HEK293 (cell line): ENCODE results near the gene NANOS2.

Experiments used
- CTCF ChIA-PET: fragments of 350-600 bp; formaldehyde crosslinking; extraction: SDS; loops from one replicate; lab custom pipeline; 2021; ENCODE audit warnings: antibody characterized with exemption; lab: Yijun Ruan, JAX
- POLR2A ChIA-PET: fragments of 300-600 bp; formaldehyde crosslinking; extraction: SDS; loops from one replicate; lab custom pipeline; 2020; ENCODE audit warnings: antibody characterized with exemption, inconsistent platforms; lab: Yijun Ruan, JAX
- H3K27ac ChIP-seq: fragments of 200-500 bp; sonication (Bioruptor generic); 2 replicates; pipeline ENCODE4 v1.5.1; 2014; ENCODE audit warnings: low read depth, low read length, control low read depth, inconsistent platforms; ENCODE audit errors: extremely low read depth
- H3K36me3 ChIP-seq, 2 experiments: fragments of 200-500 bp in 1 of 2; sonication (Bioruptor generic) in 1 of 2; 1 replicate in 1 of 2; 2 replicates in 1 of 2; pipeline ENCODE4 v1.5.1; 2014 to 2017; ENCODE audit warnings: inconsistent platforms in 2 of 2, low read length in 2 of 2; ENCODE audit not compliant: control insufficient read depth in 2 of 2, insufficient read depth in 1 of 2
- H3K4me1 ChIP-seq: fragments of 200-500 bp; sonication (Bioruptor generic); 2 replicates; pipeline ENCODE4 v1.5.1; 2014; ENCODE audit warnings: mild to moderate bottlenecking, low read length, inconsistent platforms; ENCODE audit not compliant: control insufficient read depth, insufficient read depth
- H3K4me3 ChIP-seq: 2 replicates; pipeline ENCODE4 v1.5.1; 2011; ENCODE audit warnings: low read depth, mild to moderate bottlenecking, control low read depth, low read length, moderate library complexity
- H3K9me3 ChIP-seq: fragments of 200-500 bp; sonication (Bioruptor generic); 2 replicates; pipeline ENCODE4 v1.5.1; 2014; ENCODE audit warnings: low read depth, low read length, inconsistent platforms; ENCODE audit not compliant: control insufficient read depth, insufficient read depth
- KLF1 ChIP-seq: fragments of 450-650 bp; formaldehyde crosslinking; IDR thresholded peaks from 2 replicates; pipeline ENCODE4 v1.5.1; 2016; ENCODE audit warnings: missing biosample characterization, missing genetic modification characterization
- KLF9 ChIP-seq: fragments of 450-650 bp; formaldehyde crosslinking; IDR thresholded peaks from 2 replicates; pipeline ENCODE4 v1.5.1; 2016; ENCODE audit warnings: missing biosample characterization, missing genetic modification characterization, low read depth
- MZF1 ChIP-seq: fragments of 450-650 bp; formaldehyde crosslinking; IDR thresholded peaks from 2 replicates; pipeline ENCODE4 v1.5.1; 2017; ENCODE audit warnings: missing biosample characterization, missing genetic modification characterization, borderline replicate concordance
- SP2 ChIP-seq: fragments of 450-650 bp; formaldehyde crosslinking; IDR thresholded peaks from 2 replicates; pipeline ENCODE4 v1.5.1; 2016; ENCODE audit warnings: missing biosample characterization, missing genetic modification characterization
- ZBTB26 ChIP-seq: fragments of 450-650 bp; formaldehyde crosslinking; optimal IDR thresholded peaks from 2 replicates; pipeline ENCODE3; 2016; ENCODE audit warnings: missing biosample characterization, mild to moderate bottlenecking, missing genetic modification characterization
- ZBTB44 ChIP-seq: fragments of 450-650 bp; IDR thresholded peaks from 2 replicates; pipeline ENCODE4 v1.5.1; 2018; ENCODE audit warnings: missing biosample characterization, mild to moderate bottlenecking, missing genetic modification characterization
- ZBTB6 ChIP-seq: fragments of 450-650 bp; formaldehyde crosslinking; IDR thresholded peaks from 2 replicates; pipeline ENCODE4 v1.5.1; 2017; ENCODE audit warnings: missing biosample characterization, missing genetic modification characterization
- ZFHX2 ChIP-seq: fragments of 450-650 bp; formaldehyde crosslinking; conservative IDR thresholded peaks from 2 replicates; pipeline ENCODE4 v1.5.1; 2016; ENCODE audit warnings: missing biosample characterization, missing genetic modification characterization
- ZFP69B ChIP-seq: fragments of 450-650 bp; formaldehyde crosslinking; IDR thresholded peaks from 2 replicates; pipeline ENCODE4 v1.5.1; 2016; ENCODE audit warnings: missing biosample characterization, missing genetic modification characterization
- ZNF148 ChIP-seq: fragments of 450-650 bp; formaldehyde crosslinking; IDR thresholded peaks from 2 replicates; pipeline ENCODE4 v1.5.0; 2017; ENCODE audit warnings: missing biosample characterization, missing genetic modification characterization, borderline replicate concordance
- ZNF335 ChIP-seq: fragments of 450-650 bp; formaldehyde crosslinking; conservative IDR thresholded peaks from 2 replicates; pipeline ENCODE4 v1.5.1; 2016; ENCODE audit warnings: missing biosample characterization, missing genetic modification characterization
- ZNF341 ChIP-seq: fragments of 450-650 bp; formaldehyde crosslinking; IDR thresholded peaks from 2 replicates; pipeline ENCODE4; 2016; ENCODE audit warnings: low read depth, missing biosample characterization, missing genetic modification characterization
- ZNF398 ChIP-seq: fragments of 450-650 bp; formaldehyde crosslinking; IDR thresholded peaks from 2 replicates; pipeline ENCODE4 v1.5.1; 2017; ENCODE audit warnings: missing biosample characterization, missing genetic modification characterization
- ZNF449 ChIP-seq: fragments of 450-650 bp; formaldehyde crosslinking; IDR thresholded peaks from 2 replicates; pipeline ENCODE4 v1.5.1; 2017; ENCODE audit warnings: missing biosample characterization, mild to moderate bottlenecking, missing genetic modification characterization, moderate library complexity
- ZNF501 ChIP-seq: fragments of 450-650 bp; formaldehyde crosslinking; IDR thresholded peaks from 2 replicates; pipeline ENCODE4 v1.5.1; 2016; ENCODE audit warnings: missing biosample characterization, missing genetic modification characterization
- ZNF549 ChIP-seq: fragments of 450-650 bp; IDR thresholded peaks from 2 replicates; pipeline ENCODE4 v1.5.1; 2018; ENCODE audit warnings: missing biosample characterization, missing genetic modification characterization, mild to moderate bottlenecking, inconsistent platforms, moderate library complexity
- ZNF580 ChIP-seq: fragments of 450-650 bp; formaldehyde crosslinking; IDR thresholded peaks from 2 replicates; pipeline ENCODE4 v1.5.1; 2016; ENCODE audit warnings: missing biosample characterization, missing genetic modification characterization
- ZNF639 ChIP-seq: fragments of 450-650 bp; formaldehyde crosslinking; IDR thresholded peaks from 2 replicates; pipeline ENCODE4 v1.5.1; 2016; ENCODE audit warnings: missing biosample characterization, missing genetic modification characterization
- ZNF76 ChIP-seq: fragments of 450-650 bp; formaldehyde crosslinking; IDR thresholded peaks from 2 replicates; pipeline ENCODE4; 2016; ENCODE audit warnings: low read depth, missing biosample characterization, missing genetic modification characterization, borderline replicate concordance
- ZXDB ChIP-seq: fragments of 450-650 bp; formaldehyde crosslinking; IDR thresholded peaks from 2 replicates; pipeline ENCODE4 v1.5.1; 2016; ENCODE audit warnings: missing biosample characterization, missing genetic modification characterization

NANOS2 gene

GRCh38 chr19:45885556-45886426, 28.8 kb downstream of the NANOS2 start, which contains the start of gene IRF2BP1:
Gene IRF2BP1, minus strand, starts transcription at chr19:45886141. Its CDS starts 367 bp downstream, at chr19:45885774.
- ChIA-PET POLR2A (interaction anchor here (0.5 to 4.1 kb wide), 19 partner anchors 17 to 1386 kb away, joined by 3 to 46 read pairs (median 4); partner anchors contain the start of genes CCDC61, DACT3, FOXA3 and MYPOP), CTCF (interaction anchor here (0.6 to 8.8 kb wide), 9 partner anchors 11 to 382 kb away, joined by 3 to 91 read pairs (median 3); partner anchors contain the start of genes FOXA3, MYPOP and SYMPK)
- Histone ChIP-seq H3K27ac (peak within 1 kb of the TSS; percentile 93), H3K9me3 (no peaks in the 10 kb centered on the region), H3K4me3 (peak within 1 kb of the TSS; percentile 65), H3K4me1 (peaks cover 13% of the 10 kb centered on the region), H3K36me3 (peaks cover 0 to 16% of the 10 kb centered on the region in 2 experiments; a peak in 2 of 3 replicates)
- peak; percentile 24; the same call in 1 of the 2 replicates for TF ChIP-seq ZNF335
- peak; percentile 39; the same call in 1 of the 2 replicates for TF ChIP-seq ZBTB44 (tag by site-specific recombination)
- peak; percentile 69; the same call in 1 of the 2 replicates for TF ChIP-seq ZNF341 (tag by site-specific recombination)
- TF ChIP-seq ZXDB (tag by site-specific recombination) = 0 out of 2 replicates have a peak, but pooled peaks have one; percentile 6
- 0 out of 2 replicates have a peak, but pooled peaks have one; percentile 2 for TF ChIP-seq ZNF398
- peak; percentile 4; the same call in 1 of the 2 replicates for TF ChIP-seq KLF1 (tag by site-specific recombination)
- no peak for TF ChIP-seq ZNF549 (tag by site-specific recombination)
- TF ChIP-seq ZFHX2 = peak; percentile 18; the same call in 1 of the 2 replicates
- TF ChIP-seq ZFP69B (tag by site-specific recombination) = no peak; the same call in 1 of the 2 replicates
- TF ChIP-seq ZNF76 (tag by site-specific recombination) = peak; percentile 82
- peak; percentile 5 for TF ChIP-seq SP2 (tag by site-specific recombination)
- TF ChIP-seq ZNF580 (tag by site-specific recombination) = peak; percentile 90; the same call in 1 of the 2 replicates
- peak; percentile 84 for TF ChIP-seq ZBTB26 (tag by site-specific recombination)
- TF ChIP-seq ZNF501 (tag by site-specific recombination) = no peak
- peak; percentile 21; the same call in 1 of the 2 replicates for TF ChIP-seq ZNF449 (tag by site-specific recombination)
- TF ChIP-seq ZNF639 (tag by site-specific recombination) = peak; percentile 48; the same call in 1 of the 2 replicates
- TF ChIP-seq ZBTB6 (tag by site-specific recombination) = 0 out of 2 replicates have a peak, but pooled peaks have one; percentile 37
- peak; percentile 45 for TF ChIP-seq KLF9 (tag by site-specific recombination)
- no peak for TF ChIP-seq MZF1 (tag by site-specific recombination)
- TF ChIP-seq ZNF148 (tag by site-specific recombination) = no peak
